Measurements from ENCODE around the gene HTD2.

- TF ChIP-seq, protein P1, sequence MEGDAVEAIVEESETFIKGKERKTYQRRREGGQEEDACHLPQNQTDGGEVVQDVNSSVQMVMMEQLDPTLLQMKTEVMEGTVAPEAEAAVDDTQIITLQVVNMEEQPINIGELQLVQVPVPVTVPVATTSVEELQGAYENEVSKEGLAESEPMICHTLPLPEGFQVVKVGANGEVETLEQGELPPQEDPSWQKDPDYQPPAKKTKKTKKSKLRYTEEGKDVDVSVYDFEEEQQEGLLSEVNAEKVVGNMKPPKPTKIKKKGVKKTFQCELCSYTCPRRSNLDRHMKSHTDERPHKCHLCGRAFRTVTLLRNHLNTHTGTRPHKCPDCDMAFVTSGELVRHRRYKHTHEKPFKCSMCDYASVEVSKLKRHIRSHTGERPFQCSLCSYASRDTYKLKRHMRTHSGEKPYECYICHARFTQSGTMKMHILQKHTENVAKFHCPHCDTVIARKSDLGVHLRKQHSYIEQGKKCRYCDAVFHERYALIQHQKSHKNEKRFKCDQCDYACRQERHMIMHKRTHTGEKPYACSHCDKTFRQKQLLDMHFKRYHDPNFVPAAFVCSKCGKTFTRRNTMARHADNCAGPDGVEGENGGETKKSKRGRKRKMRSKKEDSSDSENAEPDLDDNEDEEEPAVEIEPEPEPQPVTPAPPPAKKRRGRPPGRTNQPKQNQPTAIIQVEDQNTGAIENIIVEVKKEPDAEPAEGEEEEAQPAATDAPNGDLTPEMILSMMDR (IDR thresholded peaks at IDR 0.05; ENCODE audit: low read depth, low read length) = no peak
- no peak for TF ChIP-seq EZH2phosphoT487 (IDR thresholded peaks at IDR 0.05; ENCODE audit: low read depth)
Measured at GRCh38 chr3:58359621-58360020, 53.3 kb downstream of the HTD2 start.
